SU-DHL-6 (cell line): ENCODE measurements around the gene EPX.
"Not testable (repeated sequence)": the region's sequence is repeated elsewhere in the genome, so short reads cannot be mapped to it uniquely, and the experiment has no call there.

Experiments
- H2AFZ ChIP-seq: fragments of 200-600 bp; sonication (generic); 2 replicates; pipeline ENCODE4 v1.6.1; 2014; ENCODE audit warnings: low read depth, mild to moderate bottlenecking, moderate library complexity, mixed read lengths, antibody characterized with exemption, low read length; ENCODE audit not compliant: severe bottlenecking
- H3F3A ChIP-seq: fragments of 200-600 bp; shearing (Covaris generic); 2 replicates; pipeline ENCODE4 v1.6.0; 2016; ENCODE audit warnings: antibody characterized with exemption, mild to moderate bottlenecking; ENCODE audit not compliant: insufficient read depth
- H3K27ac ChIP-seq: fragments of 200-600 bp; sonication (generic); 2 replicates; pipeline ENCODE4 v1.5.1; 2016; ENCODE audit warnings: low read depth, mild to moderate bottlenecking, low read length, moderate library complexity, mixed read lengths
- H3K27me3 ChIP-seq: fragments of 200-600 bp; sonication (generic), shearing (Covaris generic); 2 replicates; pipeline ENCODE4 v1.6.0; 2014; ENCODE audit warnings: mild to moderate bottlenecking, low read length
- H3K36me3 ChIP-seq: fragments of 200-600 bp; sonication (generic); 2 replicates; pipeline ENCODE4 v1.6.1; 2014; ENCODE audit warnings: mild to moderate bottlenecking, low read length, mixed read lengths
- H3K4me2 ChIP-seq: fragments of 300-600, 200-600 bp; shearing (Covaris generic), sonication (generic); 2 replicates; pipeline ENCODE4 v1.6.0; 2014; ENCODE audit warnings: low read length, low read depth, mild to moderate bottlenecking; ENCODE audit not compliant: poor library complexity, severe bottlenecking
- H3K4me3 ChIP-seq: fragments of 200-600 bp; sonication (generic); 2 replicates; pipeline ENCODE4 v1.5.1; 2014; ENCODE audit warnings: antibody characterized with exemption, low read length, mild to moderate bottlenecking, mixed read lengths; ENCODE audit not compliant: insufficient read depth, poor library complexity, severe bottlenecking
- H3K79me2 ChIP-seq: fragments of 200-600 bp; sonication (generic); 2 replicates; pipeline ENCODE4 v1.6.1; 2014; ENCODE audit warnings: mild to moderate bottlenecking, low read length, moderate library complexity; ENCODE audit not compliant: insufficient read depth
- H3K9ac ChIP-seq: fragments of 200-600 bp; sonication (generic); 2 replicates; pipeline ENCODE4 v1.7.0; 2014; ENCODE audit warnings: mild to moderate bottlenecking, low read length
- H3K9me2 ChIP-seq: fragments of 200-600 bp; sonication (generic); replicated peaks from 2 replicates; pipeline ENCODE4 v1.6.1; 2014; ENCODE audit warnings: low read length; ENCODE audit not compliant: insufficient read depth
- H3K9me3 ChIP-seq: fragments of 200-600 bp; sonication (generic); 2 replicates; pipeline ENCODE4 v1.6.1; 2014; ENCODE audit warnings: low read length, mixed read lengths; ENCODE audit not compliant: insufficient read depth
- H4K20me1 ChIP-seq: fragments of 200-600 bp; sonication (generic); 2 replicates; pipeline ENCODE4 v1.6.1; 2014; ENCODE audit warnings: low read depth, mild to moderate bottlenecking, antibody characterized with exemption, low read length, moderate library complexity, mixed read lengths
- CTCF ChIP-seq: fragments of 200-600 bp; sonication (generic); IDR thresholded peaks from one replicate; pipeline ENCODE4 v1.5.1; 2017; ENCODE audit warnings: antibody characterized with exemption, mild to moderate bottlenecking, low read length, moderate library complexity; ENCODE audit not compliant: insufficient read depth, poor library complexity, severe bottlenecking
- EZH2phosphoT487 ChIP-seq: fragments of 200-600 bp; sonication (generic), shearing (Covaris generic); conservative IDR thresholded peaks from 2 replicates; pipeline ENCODE4 v1.6.1; 2018; ENCODE audit warnings: mild to moderate bottlenecking, antibody characterized with exemption, low read length, moderate library complexity, mixed read lengths

Gene EPX

GRCh38 chr17:58192612-58193011, at the start of gene EPX:
TSS of gene EPX (plus strand) at chr17:58192726. CDS start at chr17:58192847, 121 bp downstream.
- Histone ChIP-seq H3K9me3 (no peaks in the 10 kb centered on the region), H3K79me2 (no peaks in the 10 kb centered on the region), H4K20me1 (no peaks in the 10 kb centered on the region), H3K4me3 (no peak within 1 kb of the TSS), H3K27me3 (no peaks in the 10 kb centered on the region), H3K9ac (no peak within 1 kb of the TSS), H3K4me2 (no peak within 1 kb of the TSS), H3K27ac (no peak within 1 kb of the TSS), H3K36me3 (no peaks in the 10 kb centered on the region), H3K9me2 (no peaks in the 10 kb centered on the region), H2AFZ (no peak within 1 kb of the TSS), H3F3A (no peaks in the 10 kb centered on the region)
- TF ChIP-seq EZH2phosphoT487 = no peak
- no peak for TF ChIP-seq CTCF

- not testable (repeated sequence) for H3K79me2 ChIP-seq, H3K27ac ChIP-seq, H3K9me3 ChIP-seq, H3K36me3 ChIP-seq, H4K20me1 ChIP-seq, H3K4me2 ChIP-seq, H2AFZ ChIP-seq, H3K9me2 ChIP-seq, H3K27me3 ChIP-seq, H3K9ac ChIP-seq, H3K4me3 ChIP-seq, H3F3A ChIP-seq
Observed at GRCh38 chr17:58143335-58143734, 49.2 kb upstream of the EPX start.

GRCh38 chr17:58144801-58145200, 47.7 kb upstream of the EPX start:
- Histone ChIP-seq H3K27me3 (no peaks in the 10 kb centered on the region), H3K79me2 (no peaks in the 10 kb centered on the region), H3K36me3 (no peaks in the 10 kb centered on the region), H4K20me1 (no peaks in the 10 kb centered on the region), H3K9me2 (no peaks in the 10 kb centered on the region), H3K27ac (no peak overlapping the region), H2AFZ (no peak overlapping the region), H3K9me3 (no peaks in the 10 kb centered on the region), H3K9ac (no peak overlapping the region), H3F3A (no peaks in the 10 kb centered on the region), H3K4me2 (no peak overlapping the region), H3K4me3 (no peak overlapping the region)
- TF ChIP-seq EZH2phosphoT487 = no peak
- TF ChIP-seq CTCF = no peak

- no peaks in the 10 kb centered on the region for H4K20me1 ChIP-seq
- no peak within 1 kb of the TSS for H3K9ac ChIP-seq
- H3K4me2 ChIP-seq = no peak within 1 kb of the TSS
- H2AFZ ChIP-seq = no peak within 1 kb of the TSS
- H3K9me2 ChIP-seq = no peaks in the 10 kb centered on the region
- no peak within 1 kb of the TSS for H3K4me3 ChIP-seq
- H3K36me3 ChIP-seq = no peaks in the 10 kb centered on the region
- no peaks in the 10 kb centered on the region for H3K27me3 ChIP-seq
- H3K27ac ChIP-seq = no peak within 1 kb of the TSS
- no peaks in the 10 kb centered on the region for H3F3A ChIP-seq
- TF ChIP-seq CTCF = no peak
- no peak for TF ChIP-seq EZH2phosphoT487
- H3K9me3 ChIP-seq = no peaks in the 10 kb centered on the region
- H3K79me2 ChIP-seq = no peaks in the 10 kb centered on the region
Observed at GRCh38 chr17:58147930-58148434, 44.5 kb upstream of the EPX start, which contains the start of gene OR4D1. TSS of gene OR4D1 (plus strand) at chr17:58148384. CDS start at chr17:58155154, 6,770 bp downstream.
